GM23338 (cell line): ENCODE data around the gene RNF166. TPM values are rescaled to one million over a fixed set of nuclear protein-coding genes. Genes with fewer than 3 reads are reported as not detected.

ENCODE experiments used
- ATAC-seq: fragments of 200-7000 bp; cut with Tn5 transposase; 3 replicates; pipeline ENCODE4 v1.9.1; 2020
- DNase-seq: peaks from one replicate; pipeline ENCODE4 v3.0.0-alpha.2; 2015; ENCODE audit warnings: low spot score
- H2AFZ ChIP-seq: fragments of 200-600 bp; sonication (generic); 2 replicates; pipeline ENCODE4 v1.8.0; 2016; ENCODE audit warnings: antibody characterized with exemption, mild to moderate bottlenecking, moderate library complexity
- H3F3A ChIP-seq: fragments of 200-600 bp; sonication (generic); replicated peaks from 2 replicates; pipeline ENCODE4 v1.8.0; 2017; ENCODE audit warnings: antibody characterized with exemption, mixed run types, low read depth
- H3K27ac ChIP-seq: fragments of 200-600 bp; sonication (generic); 2 replicates; pipeline ENCODE4 v1.6.1; 2016; ENCODE audit warnings: low read depth
- H3K27me3 ChIP-seq: fragments of 200-600 bp; sonication (generic); 2 replicates; pipeline ENCODE4 v1.8.0; 2016; ENCODE audit warnings: mild to moderate bottlenecking, mixed run types, moderate library complexity; ENCODE audit not compliant: insufficient read depth
- H3K36me3 ChIP-seq: fragments of 200-600 bp; sonication (generic); 2 replicates; pipeline ENCODE4 v1.8.0; 2016; ENCODE audit warnings: mild to moderate bottlenecking; ENCODE audit not compliant: insufficient read depth
- H3K4me1 ChIP-seq: fragments of 200-600 bp; sonication (generic); 2 replicates; pipeline ENCODE4 v1.8.0; 2016; ENCODE audit warnings: mild to moderate bottlenecking, moderate library complexity; ENCODE audit not compliant: insufficient read depth
- H3K4me2 ChIP-seq: fragments of 200-600 bp; sonication (generic); 2 replicates; pipeline ENCODE4 v1.7.1; 2017; ENCODE audit warnings: mixed run types
- H3K4me3 ChIP-seq: fragments of 200-600 bp; sonication (generic); 2 replicates; pipeline ENCODE4 v1.6.1; 2016; ENCODE audit warnings: mixed run types
- H3K79me2 ChIP-seq: fragments of 200-600 bp; sonication (generic); replicated peaks from 2 replicates; pipeline ENCODE4 v1.8.0; 2017; ENCODE audit warnings: mild to moderate bottlenecking; ENCODE audit not compliant: insufficient read depth
- H3K9me2 ChIP-seq: fragments of 200-600 bp; sonication (generic); 2 replicates; pipeline ENCODE4 v1.8.0; 2017; ENCODE audit not compliant: insufficient read depth
- H4K20me1 ChIP-seq: fragments of 200-600 bp; sonication (generic); replicated peaks from 2 replicates; pipeline ENCODE4 v1.8.0; 2017; ENCODE audit warnings: mild to moderate bottlenecking; ENCODE audit not compliant: insufficient read depth
- H3K27ac Mint-ChIP-seq: 2 replicates; pipeline ENCODE4 v1.8.0; 2020; ENCODE audit warnings: inconsistent platforms, mild to moderate bottlenecking, moderate library complexity, mixed read lengths
- H3K27me3 Mint-ChIP-seq: 3 replicates; pipeline ENCODE4 v1.8.0; 2022; ENCODE audit warnings: low read depth, mild to moderate bottlenecking, moderate library complexity, mixed read lengths, inconsistent platforms; ENCODE audit not compliant: insufficient read depth, poor library complexity
- H3K36me3 Mint-ChIP-seq: 3 replicates; pipeline ENCODE4 v1.8.0; 2021; ENCODE audit warnings: low read depth, mild to moderate bottlenecking, inconsistent platforms, moderate library complexity, mixed read lengths
- H3K4me1 Mint-ChIP-seq: 3 replicates; pipeline ENCODE4 v1.8.0; 2020; ENCODE audit warnings: mild to moderate bottlenecking, inconsistent platforms, mixed read lengths
- H3K4me3 Mint-ChIP-seq: 3 replicates; pipeline ENCODE4 v1.8.0; 2021; ENCODE audit warnings: moderate library complexity, mild to moderate bottlenecking, inconsistent platforms, mixed read lengths
- H3K9me3 Mint-ChIP-seq: 3 replicates; pipeline ENCODE4 v1.8.0; 2020; ENCODE audit warnings: moderate library complexity, mild to moderate bottlenecking, inconsistent platforms, mixed read lengths
- CREB1 ChIP-seq: fragments of 250-450 bp; sonication (Bioruptor Pico); IDR thresholded peaks from 2 replicates; pipeline ENCODE4 v1.5.0; 2020; ENCODE audit warnings: low read depth, mild to moderate bottlenecking, moderate library complexity
- EZH2 ChIP-seq: fragments of 200-600 bp; sonication (generic); IDR thresholded peaks from one replicate; pipeline ENCODE4 v1.8.0; 2017; ENCODE audit warnings: antibody characterized with exemption, mild to moderate bottlenecking, low read depth; ENCODE audit not compliant: unreplicated experiment
- EZH2phosphoT487 ChIP-seq: fragments of 200-600 bp; sonication (generic); IDR thresholded peaks from one replicate; pipeline ENCODE4 v1.8.1; 2018; ENCODE audit warnings: antibody characterized with exemption; ENCODE audit not compliant: unreplicated experiment
- JUNB ChIP-seq: IDR thresholded peaks from one replicate; pipeline ENCODE4 v1.6.1; 2016; ENCODE audit warnings: antibody characterized with exemption; ENCODE audit not compliant: unreplicated experiment
- NANOG ChIP-seq: IDR thresholded peaks from 2 replicates; pipeline ENCODE4 v1.6.1; 2016; ENCODE audit warnings: antibody characterized with exemption, borderline replicate concordance
- POLR2AphosphoS5 ChIP-seq: IDR thresholded peaks from 2 replicates; pipeline ENCODE4 v1.6.1; 2016; ENCODE audit warnings: antibody characterized with exemption, low read depth
- STAT1 ChIP-seq: IDR thresholded peaks from one replicate; pipeline ENCODE4 v1.6.1; 2016; ENCODE audit warnings: antibody characterized with exemption; ENCODE audit not compliant: unreplicated experiment
- ZNF114 ChIP-seq: fragments of 250-450 bp; sonication (Bioruptor Pico); IDR thresholded peaks from 2 replicates; pipeline ENCODE4 v1.5.0; 2020; ENCODE audit warnings: mild to moderate bottlenecking, moderate library complexity
- ZNF331 ChIP-seq: fragments of 250-450 bp; sonication (Bioruptor Pico); IDR thresholded peaks from 2 replicates; pipeline ENCODE4 v1.5.0; 2020; ENCODE audit warnings: low read depth, mild to moderate bottlenecking, moderate library complexity
- ZNF462 ChIP-seq: fragments of 250-450 bp; sonication (Bioruptor Pico); IDR thresholded peaks from 2 replicates; pipeline ENCODE4 v1.5.0; 2020; ENCODE audit warnings: mild to moderate bottlenecking, moderate library complexity
- polyA plus RNA-seq: library from polyadenylated mRNA; unstranded; fragments of >200 nt; fragmentation: Nextera tagmentation; extraction: Ambion mirVana; gene quantifications from 2 replicates; pipeline ENCODE4 v1.2.1, GENCODE V29; 2016
- total RNA-seq: library from RNA; depleted of rRNA; stranded (reverse); fragments of >200 nt; shearing (Covaris generic); gene quantifications from 2 replicates; pipeline ENCODE4 v1.2.3, GENCODE V29; 2014
- TF ChIP-seq, protein P1 (sequence below), 2 experiments: fragments of 200-600 bp in 1 of 2; sonication (generic) in 1 of 2; conservative IDR thresholded peaks; 2 replicates each; pipeline versions ENCODE4 v1.5.1 to v1.6.1; 2016 to 2017; ENCODE audit warnings: antibody characterized with exemption in 2 of 2, low read depth in 2 of 2, mild to moderate bottlenecking in 2 of 2, moderate library complexity in 1 of 2
- TF ChIP-seq, protein P2 (sequence below): IDR thresholded peaks from one replicate; pipeline ENCODE4 v1.6.1; 2018; ENCODE audit warnings: antibody characterized with exemption; ENCODE audit not compliant: unreplicated experiment
- TF ChIP-seq, protein P3 (sequence below): IDR thresholded peaks from 2 replicates; pipeline ENCODE4 v1.6.1; 2016; ENCODE audit warnings: antibody characterized with exemption

The RNF166 gene
- total and polyA plus RNA-seq, 2 experiments from 2014 or later = 24.9 to 43.4 TPM

DNA sequence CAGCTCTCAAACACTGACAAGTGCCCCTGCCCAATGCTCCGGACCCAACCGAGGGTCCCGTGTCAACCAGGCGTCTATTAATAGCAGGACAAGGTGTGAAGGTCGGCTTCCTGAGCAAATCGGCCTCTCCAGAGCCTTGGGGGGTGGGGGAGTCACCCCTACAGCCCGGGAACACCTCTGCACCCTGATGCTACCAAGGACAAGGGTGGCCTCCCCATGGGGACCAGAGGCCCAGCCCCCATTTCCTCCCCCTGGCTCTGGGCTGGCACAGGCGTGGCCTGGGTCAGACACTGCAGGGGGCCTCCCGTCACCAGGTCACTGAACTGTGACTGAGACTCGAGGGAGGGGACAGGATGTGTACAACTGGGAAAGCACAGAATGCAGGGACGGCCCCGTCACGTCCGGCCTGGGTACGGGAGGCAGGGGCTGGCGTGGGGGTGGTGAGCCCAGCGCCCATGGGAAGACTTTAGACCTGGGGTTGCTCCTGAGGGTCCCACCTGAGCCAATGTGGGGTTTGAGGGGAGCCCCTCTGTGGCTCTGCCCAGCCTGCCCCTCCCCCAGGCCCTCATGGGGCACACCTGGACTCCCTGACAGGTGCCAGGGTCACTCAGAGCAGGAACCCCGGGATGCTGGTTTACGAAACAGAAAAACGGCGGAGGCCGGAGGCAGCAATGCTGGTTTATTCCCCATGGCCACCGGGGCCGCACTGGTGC, 54.8 kb downstream of the RNF166 start:
- H3F3A ChIP-seq = 0 out of 2 replicates have a peak, but pooled peaks cover 4% of the 10 kb centered on the region
- TF ChIP-seq NANOG = no peak
- TF ChIP-seq CREB1 (CRISPR knock-in tag) = no peak
- TF ChIP-seq, protein P1, sequence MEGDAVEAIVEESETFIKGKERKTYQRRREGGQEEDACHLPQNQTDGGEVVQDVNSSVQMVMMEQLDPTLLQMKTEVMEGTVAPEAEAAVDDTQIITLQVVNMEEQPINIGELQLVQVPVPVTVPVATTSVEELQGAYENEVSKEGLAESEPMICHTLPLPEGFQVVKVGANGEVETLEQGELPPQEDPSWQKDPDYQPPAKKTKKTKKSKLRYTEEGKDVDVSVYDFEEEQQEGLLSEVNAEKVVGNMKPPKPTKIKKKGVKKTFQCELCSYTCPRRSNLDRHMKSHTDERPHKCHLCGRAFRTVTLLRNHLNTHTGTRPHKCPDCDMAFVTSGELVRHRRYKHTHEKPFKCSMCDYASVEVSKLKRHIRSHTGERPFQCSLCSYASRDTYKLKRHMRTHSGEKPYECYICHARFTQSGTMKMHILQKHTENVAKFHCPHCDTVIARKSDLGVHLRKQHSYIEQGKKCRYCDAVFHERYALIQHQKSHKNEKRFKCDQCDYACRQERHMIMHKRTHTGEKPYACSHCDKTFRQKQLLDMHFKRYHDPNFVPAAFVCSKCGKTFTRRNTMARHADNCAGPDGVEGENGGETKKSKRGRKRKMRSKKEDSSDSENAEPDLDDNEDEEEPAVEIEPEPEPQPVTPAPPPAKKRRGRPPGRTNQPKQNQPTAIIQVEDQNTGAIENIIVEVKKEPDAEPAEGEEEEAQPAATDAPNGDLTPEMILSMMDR (conservative IDR thresholded peaks at IDR 0.05; ENCODE audit: low read depth in 2 of 2) = no peak
- no peak for TF ChIP-seq JUNB
- TF ChIP-seq, protein P2, sequence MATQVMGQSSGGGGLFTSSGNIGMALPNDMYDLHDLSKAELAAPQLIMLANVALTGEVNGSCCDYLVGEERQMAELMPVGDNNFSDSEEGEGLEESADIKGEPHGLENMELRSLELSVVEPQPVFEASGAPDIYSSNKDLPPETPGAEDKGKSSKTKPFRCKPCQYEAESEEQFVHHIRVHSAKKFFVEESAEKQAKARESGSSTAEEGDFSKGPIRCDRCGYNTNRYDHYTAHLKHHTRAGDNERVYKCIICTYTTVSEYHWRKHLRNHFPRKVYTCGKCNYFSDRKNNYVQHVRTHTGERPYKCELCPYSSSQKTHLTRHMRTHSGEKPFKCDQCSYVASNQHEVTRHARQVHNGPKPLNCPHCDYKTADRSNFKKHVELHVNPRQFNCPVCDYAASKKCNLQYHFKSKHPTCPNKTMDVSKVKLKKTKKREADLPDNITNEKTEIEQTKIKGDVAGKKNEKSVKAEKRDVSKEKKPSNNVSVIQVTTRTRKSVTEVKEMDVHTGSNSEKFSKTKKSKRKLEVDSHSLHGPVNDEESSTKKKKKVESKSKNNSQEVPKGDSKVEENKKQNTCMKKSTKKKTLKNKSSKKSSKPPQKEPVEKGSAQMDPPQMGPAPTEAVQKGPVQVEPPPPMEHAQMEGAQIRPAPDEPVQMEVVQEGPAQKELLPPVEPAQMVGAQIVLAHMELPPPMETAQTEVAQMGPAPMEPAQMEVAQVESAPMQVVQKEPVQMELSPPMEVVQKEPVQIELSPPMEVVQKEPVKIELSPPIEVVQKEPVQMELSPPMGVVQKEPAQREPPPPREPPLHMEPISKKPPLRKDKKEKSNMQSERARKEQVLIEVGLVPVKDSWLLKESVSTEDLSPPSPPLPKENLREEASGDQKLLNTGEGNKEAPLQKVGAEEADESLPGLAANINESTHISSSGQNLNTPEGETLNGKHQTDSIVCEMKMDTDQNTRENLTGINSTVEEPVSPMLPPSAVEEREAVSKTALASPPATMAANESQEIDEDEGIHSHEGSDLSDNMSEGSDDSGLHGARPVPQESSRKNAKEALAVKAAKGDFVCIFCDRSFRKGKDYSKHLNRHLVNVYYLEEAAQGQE = no peak
- TF ChIP-seq, protein P3, sequence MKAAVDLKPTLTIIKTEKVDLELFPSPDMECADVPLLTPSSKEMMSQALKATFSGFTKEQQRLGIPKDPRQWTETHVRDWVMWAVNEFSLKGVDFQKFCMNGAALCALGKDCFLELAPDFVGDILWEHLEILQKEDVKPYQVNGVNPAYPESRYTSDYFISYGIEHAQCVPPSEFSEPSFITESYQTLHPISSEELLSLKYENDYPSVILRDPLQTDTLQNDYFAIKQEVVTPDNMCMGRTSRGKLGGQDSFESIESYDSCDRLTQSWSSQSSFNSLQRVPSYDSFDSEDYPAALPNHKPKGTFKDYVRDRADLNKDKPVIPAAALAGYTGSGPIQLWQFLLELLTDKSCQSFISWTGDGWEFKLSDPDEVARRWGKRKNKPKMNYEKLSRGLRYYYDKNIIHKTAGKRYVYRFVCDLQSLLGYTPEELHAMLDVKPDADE = no peak
- TF ChIP-seq ZNF462 (CRISPR knock-in tag) = no peak
- TF ChIP-seq ZNF331 (CRISPR knock-in tag) = no peak
- TF ChIP-seq EZH2 = no peak
- TF ChIP-seq STAT1 = no peak
- no peak for TF ChIP-seq EZH2phosphoT487
- TF ChIP-seq ZNF114 (CRISPR knock-in tag) = no peak
- no peak for TF ChIP-seq POLR2AphosphoS5
- Mint-ChIP-seq H3K9me3 (no peaks in the 10 kb centered on the region), H3K27me3 (peaks cover 4% of the 10 kb centered on the region), H3K27ac (no peak overlapping the region), H3K36me3 (peaks cover 17% of the 10 kb centered on the region), H3K4me1 (peaks cover 8% of the 10 kb centered on the region; the same call in 2 of the 3 replicates), H3K4me3 (peak overlapping the region; percentile 87)
- H3K9me2 ChIP-seq = no peaks in the 10 kb centered on the region
- ATAC-seq (no peak), DNase-seq (peak; percentile 48)
- peaks cover 14% of the 10 kb centered on the region; the same call in 1 of the 2 replicates for H3K79me2 ChIP-seq
- peaks cover 7% of the 10 kb centered on the region; the same call in 1 of the 2 replicates for H4K20me1 ChIP-seq
- H3K4me1 ChIP-seq = peaks cover 11% of the 10 kb centered on the region; the same call in 1 of the 2 replicates
- H2AFZ ChIP-seq = no peak overlapping the region
- H3K4me2 ChIP-seq = peak overlapping the region; percentile 98
- H3K27ac ChIP-seq = peak overlapping the region; percentile 76; the same call in 1 of the 2 replicates
- H3K4me3 ChIP-seq = peak overlapping the region; percentile 96
- H3K36me3 ChIP-seq = no peaks in the 10 kb centered on the region; the same call in 1 of the 2 replicates
- H3K27me3 ChIP-seq = no peaks in the 10 kb centered on the region
